Measurements from ENCODE around the gene ENTPD7. TPM values are rescaled to one million over a fixed set of nuclear protein-coding genes. Genes with fewer than 3 reads are reported as not detected.
A peak's percentile ranks its signal among the peaks of the same experiment; 100 is the strongest.

ENTPD7 gene
- total and polyA plus RNA-seq, 10 donors, result 0.48 to 17.5 (median 11.8) TPM

- Histone ChIP-seq H3K4me3 (no peak overlapping the region), H3K27ac (no peak overlapping the region), H3K4me1 (peaks cover 0 to 21% (median 8%) of the 10 kb centered on the region in 6 donors), H3K36me3 (peaks cover 0 to 39% (median 8%) of the 10 kb centered on the region in 6 donors), H3K9me3 (no peaks in the 10 kb centered on the region), H3K27me3 (replicated peaks in 1 of 7) (no peaks in the 10 kb centered on the region)
- intact Hi-C loops (cut with DNase I; ENCODE audit: low total_unique reads), result no loop called here
- WGBS, 5 donors, result 80 to 88% (median 86%) methylated on average over 4 of the region's 4 CpGs
- DNase-seq, result no peak
- TF ChIP-seq POLR2AphosphoS5 (IDR thresholded peaks at IDR 0.05) (no peak), POLR2A (IDR thresholded peaks at IDR 0.05) (no peak), CTCF (IDR thresholded peaks at IDR 0.05 in 8 of 11, conservative IDR thresholded peaks at IDR 0.05 in 3 of 11) (no peak)
These were observed 22.2 kb downstream of the ENTPD7 start for GRCh38 chr10:99681553-99681952.

GRCh38 chr10:99682032-99682431 lies 22.7 kb downstream of the ENTPD7 start:
- no peak for TF ChIP-seq POLR2A (IDR thresholded peaks at IDR 0.05)
- TF ChIP-seq POLR2AphosphoS5 (IDR thresholded peaks at IDR 0.05), result no peak
- TF ChIP-seq CTCF (IDR thresholded peaks at IDR 0.05 in 8 of 11, conservative IDR thresholded peaks at IDR 0.05 in 3 of 11), result no peak
- H3K4me1 ChIP-seq, result peaks cover 0 to 19% (median 8%) of the 10 kb centered on the region in 6 donors
- 33 to 44% (median 36%) methylated on average over 1 of the region's 1 CpG for WGBS, 5 donors
- H3K9me3 ChIP-seq, result no peaks in the 10 kb centered on the region
- H3K27me3 ChIP-seq (replicated peaks in 1 of 7), result no peaks in the 10 kb centered on the region
- peaks cover 0 to 39% (median 8%) of the 10 kb centered on the region in 6 donors for H3K36me3 ChIP-seq
- no peak for DNase-seq
- H3K4me3 ChIP-seq, result no peak overlapping the region
- H3K27ac ChIP-seq, result no peak overlapping the region
- intact Hi-C loops (cut with DNase I; ENCODE audit: low total_unique reads), result no loop called here

- Histone ChIP-seq H3K36me3 (peaks cover 0 to 44% (median 9%) of the 10 kb centered on the region in 6 donors), H3K27ac (no peak overlapping the region), H3K4me1 (peaks cover 0 to 19% (median 8%) of the 10 kb centered on the region in 6 donors), H3K4me3 (no peak overlapping the region), H3K27me3 (replicated peaks in 1 of 7) (no peaks in the 10 kb centered on the region), H3K9me3 (no peaks in the 10 kb centered on the region)
- WGBS, 5 donors, result 60 to 72% (median 66%) methylated on average over 1 of the region's 1 CpG
- TF ChIP-seq POLR2AphosphoS5 (IDR thresholded peaks at IDR 0.05), result no peak
- TF ChIP-seq CTCF (IDR thresholded peaks at IDR 0.05 in 8 of 11, conservative IDR thresholded peaks at IDR 0.05 in 3 of 11), result no peak
- TF ChIP-seq POLR2A (IDR thresholded peaks at IDR 0.05), result no peak
- intact Hi-C loops (cut with DNase I; ENCODE audit: low total_unique reads), result no loop called here
- DNase-seq, result no peak
These were observed 23.4 kb downstream of the ENTPD7 start for GRCh38 chr10:99682752-99683151.

- Histone ChIP-seq H3K36me3 (peaks cover 0 to 47% (median 3%) of the 10 kb centered on the region in 6 donors), H3K27me3 (replicated peaks in 1 of 7) (no peaks in the 10 kb centered on the region), H3K4me1 (peaks cover 0 to 19% (median 8%) of the 10 kb centered on the region in 6 donors), H3K9me3 (no peaks in the 10 kb centered on the region), H3K4me3 (no peak overlapping the region), H3K27ac (peak overlapping the region in 6 of 8 donors; percentile 43 to 77 (median 57))
- no peak for DNase-seq
- TF ChIP-seq CTCF (IDR thresholded peaks at IDR 0.05 in 8 of 11, conservative IDR thresholded peaks at IDR 0.05 in 3 of 11) (no peak), POLR2AphosphoS5 (IDR thresholded peaks at IDR 0.05) (no peak), POLR2A (IDR thresholded peaks at IDR 0.05) (no peak)
- WGBS, 5 donors, result 27 to 45% (median 34%) methylated on average over 2 of the region's 2 CpGs
- intact Hi-C loops (cut with DNase I; ENCODE audit: low total_unique reads), result no loop called here
These were observed 26.3 kb downstream of the ENTPD7 start for GRCh38 chr10:99685597-99685967.
